K562 (cell line): ENCODE data around the gene TMED7. TPM values are rescaled to one million over a fixed set of nuclear protein-coding genes. Genes with fewer than 3 reads are reported as not detected.

Experiments used
- ATAC-seq: fragments of 200-7000 bp; cut with Tn5 transposase; 3 replicates; pipeline ENCODE4 v1.9.1; 2020; ENCODE audit warnings: moderate library complexity
- BruUV-seq: library from RNA; stranded (reverse); fragments of 400-500 nt; replicated peaks from 2 replicates; lab custom pipeline; 2021; lab: Mats Ljungman, UMichigan
- CTCF ChIA-PET: fragments of 300-600 bp; formaldehyde crosslinking; extraction: SDS; loops from one replicate; lab custom pipeline; 2021; ENCODE audit warnings: low intra/inter-chr PET ratio; lab: Yijun Ruan, JAX
- POLR2A ChIA-PET: fragments of 300-600, 350-650 bp; sonication (Branson Sonifier 250); formaldehyde crosslinking; extraction: SDS; loops from one replicate; lab custom pipeline; 2021; ENCODE audit warnings: antibody characterized with exemption, inconsistent platforms; lab: Yijun Ruan, JAX
- DNase-seq, 4 experiments: peaks; one replicate each; pipeline versions ENCODE4 v3.0.0 to v3.0.0-alpha.2; 2011 to 2018; ENCODE audit warnings: low spot score in 3 of 4, mixed read lengths in 3 of 4; ENCODE audit errors: extremely low read depth in 1 of 4
- FAIRE-seq: peaks from 2 replicates; lab custom pipeline; 2011; peaks lifted over from hg19 to GRCh38; lab: Jason Lieb, UNC
- H2AFZ ChIP-seq: 2 replicates; pipeline ENCODE4 v1.6.0; 2011; ENCODE audit warnings: low read depth, low read length, control low read depth, inconsistent platforms
- H3K27ac ChIP-seq: fragments of 200-600 bp; 3 replicates; pipeline ENCODE4 v1.8.0; 2011; ENCODE audit warnings: low read depth, mild to moderate bottlenecking, control low read depth, inconsistent platforms, low read length, moderate library complexity, mixed read lengths; ENCODE audit errors: extremely low read depth
- H3K27me3 ChIP-seq, 2 experiments: fragments of 300-600 bp in 1 of 2; 2 replicates in 1 of 2; 3 replicates in 1 of 2; pipeline versions ENCODE4 v1.6.0 to v1.8.0; 2011; ENCODE audit warnings: inconsistent platforms in 2 of 2, low read length in 2 of 2, mild to moderate bottlenecking in 1 of 2, mixed read lengths in 1 of 2, moderate library complexity in 1 of 2; ENCODE audit not compliant: control insufficient read depth in 2 of 2, insufficient read depth in 2 of 2
- H3K36me3 ChIP-seq: fragments of 300-600 bp; 3 replicates; pipeline ENCODE4 v1.8.0; 2011; ENCODE audit warnings: mild to moderate bottlenecking, low read length, inconsistent platforms; ENCODE audit not compliant: control insufficient read depth, insufficient read depth
- H3K4me1 ChIP-seq, 2 experiments: fragments of 200-600 bp in 1 of 2; replicated peaks in 1 of 2; 2 replicates in 1 of 2; 3 replicates in 1 of 2; pipeline versions ENCODE4 v1.5.1 to v1.8.0; 2011; ENCODE audit warnings: inconsistent platforms in 2 of 2, low read length in 2 of 2, mild to moderate bottlenecking in 1 of 2, mixed read lengths in 1 of 2, moderate library complexity in 1 of 2; ENCODE audit not compliant: control insufficient read depth in 2 of 2, insufficient read depth in 2 of 2
- H3K4me2 ChIP-seq: 2 replicates; pipeline ENCODE4 v1.6.1; 2011; ENCODE audit warnings: low read length, control low read depth, inconsistent platforms, mixed read lengths; ENCODE audit not compliant: insufficient read depth
- H3K4me3 ChIP-seq: fragments of 200-600 bp; sonication (generic), shearing (Covaris generic); 2 replicates; pipeline ENCODE4 v1.5.1; 2016; ENCODE audit warnings: control low read depth, inconsistent platforms
- H3K79me2 ChIP-seq: fragments of 200-600 bp; 3 replicates; pipeline ENCODE4 v1.8.0; 2011; ENCODE audit warnings: low read length, inconsistent platforms; ENCODE audit not compliant: control insufficient read depth, insufficient read depth
- H3K9ac ChIP-seq, 2 experiments: 2 replicates each; pipeline versions ENCODE4 v1.6.0 to v1.6.1; 2011; ENCODE audit warnings: low read depth in 2 of 2, low read length in 2 of 2, control low read depth in 1 of 2, inconsistent platforms in 1 of 2, mild to moderate bottlenecking in 1 of 2, mixed read lengths in 1 of 2; ENCODE audit not compliant: insufficient read depth in 1 of 2
- H3K9me1 ChIP-seq: one replicate; pipeline ENCODE4 v1.6.0; 2011; ENCODE audit warnings: inconsistent platforms, mild to moderate bottlenecking, low read length, moderate library complexity; ENCODE audit not compliant: control insufficient read depth, insufficient read depth
- H3K9me3 ChIP-seq: replicated peaks from 2 replicates; pipeline ENCODE4 v1.5.1; 2011; ENCODE audit warnings: low read depth, low read length, inconsistent platforms; ENCODE audit not compliant: control insufficient read depth, insufficient read depth
- H4K20me1 ChIP-seq: replicated peaks from 2 replicates; pipeline ENCODE4 v1.6.1; 2011; ENCODE audit warnings: low read length, inconsistent platforms, mixed read lengths; ENCODE audit not compliant: control insufficient read depth, insufficient read depth
- ARNT ChIP-seq, 2 experiments: fragments of 450-650 bp; IDR thresholded peaks; 2 replicates each; pipeline ENCODE4 v1.6.1; 2016; ENCODE audit warnings: mild to moderate bottlenecking in 1 of 2
- ASH1L ChIP-seq: fragments of 450-650 bp; IDR thresholded peaks from 2 replicates; pipeline ENCODE4 v1.6.1; 2018; ENCODE audit warnings: borderline replicate concordance, mild to moderate bottlenecking, low read depth; ENCODE audit not compliant: partially characterized antibody
- BRF1 ChIP-seq: IDR thresholded peaks from 3 replicates; pipeline ENCODE4 v1.6.1; 2011; ENCODE audit warnings: borderline replicate concordance, mild to moderate bottlenecking; ENCODE audit not compliant: insufficient read length; ENCODE audit errors: extremely low read depth
- CHD2 ChIP-seq: IDR thresholded peaks from 2 replicates; pipeline ENCODE4 v1.6.1; 2011; ENCODE audit warnings: low read depth, low read length
- FIP1L1 ChIP-seq: fragments of 200-400 bp; formaldehyde crosslinking; IDR thresholded peaks from 2 replicates; pipeline ENCODE4 v1.6.1; 2018; ENCODE audit warnings: mild to moderate bottlenecking, low read depth, low read length; ENCODE audit not compliant: poor library complexity, severe bottlenecking
- FOXP4 ChIP-seq: sonication (generic); formaldehyde crosslinking; IDR thresholded peaks from 2 replicates; pipeline ENCODE4 v1.8.0; 2022; ENCODE audit warnings: mild to moderate bottlenecking, missing genetic modification reagents, borderline replicate concordance
- ZNF232 ChIP-seq: sonication (generic); formaldehyde crosslinking; IDR thresholded peaks from 2 replicates; pipeline ENCODE4 v1.8.0; 2022; ENCODE audit warnings: mild to moderate bottlenecking, missing genetic modification reagents
- ZNF584 ChIP-seq: fragments of 200-800 bp; sonication (Bioruptor generic); IDR thresholded peaks from 2 replicates; pipeline ENCODE4 v1.6.1; 2016; ENCODE audit warnings: low read depth, mild to moderate bottlenecking, missing genetic modification characterization, missing compliant biosample characterization
- WGBS: fragments of 100-300 bp; shearing (Covaris generic); methylation state at CpG from one replicate; pipeline ENCODE4 v1.1.6; 2016; ENCODE audit warnings: low coverage, mixed read lengths; ENCODE audit not compliant: insufficient coverage; ENCODE audit errors: missing lambda C conversion rate; 5-methylcytosine and 5-hydroxymethylcytosine counted together
- in situ Hi-C: fragments of 300-500 bp; cut with MboI; formaldehyde crosslinking; loops from 4 replicates; pipeline ENCODE4 v1.15.0; 2018; ENCODE audit warnings: inconsistent platforms, mixed read lengths
- intact Hi-C: fragments of 100-400 bp; cut with micrococcal nuclease; formaldehyde crosslinking; loops from 2 replicates; pipeline ENCODE4 v1.14.2; 2022
- polyA plus RNA-seq, 8 experiments: library from polyadenylated mRNA; depleted of rRNA in 4 of 8; stranded (reverse) in 5 of 8; unstranded in 3 of 8; fragments of >200 nt; fragmentation: Nextera tagmentation in 2 of 8; fragmentation: Illumina TruSeq in 1 of 8; extraction: Ambion mirVana in 2 of 8; extraction: Trizol in 1 of 8; gene quantifications; 2 replicates each; pipeline versions ENCODE4 v1.2.1 to v1.2.3, GENCODE V29; 2011 to 2014; ENCODE audit warnings: inconsistent platforms in 1 of 8, missing spikeins in 1 of 8
- total RNA-seq, 7 experiments: library from RNA; depleted of rRNA in 6 of 7; stranded (reverse); fragments of >200 nt in 6 of 7; fragmentation: Illumina TruSeq in 2 of 7; extraction: Trizol in 2 of 7; gene quantifications; 2 replicates each; pipeline versions ENCODE4 v1.2.1 to v1.2.3, GENCODE V29; 2011 to 2021; ENCODE audit warnings: low replicate concordance in 1 of 7
- TF ChIP-seq, protein P1 (sequence below): fragments of 450-650 bp; IDR thresholded peaks from 2 replicates; pipeline ENCODE4 v1.6.1; 2017; ENCODE audit warnings: mild to moderate bottlenecking, moderate library complexity
- TF ChIP-seq, protein P2 (sequence below), 2 experiments: fragments of 450-650 bp; IDR thresholded peaks; 2 replicates each; pipeline ENCODE4 v1.6.1; 2016; ENCODE audit warnings: mild to moderate bottlenecking in 2 of 2, borderline replicate concordance in 1 of 2, low read depth in 1 of 2, moderate library complexity in 1 of 2

TMED7 gene
- total and polyA plus RNA-seq, 9 of the 15 experiments (the other 6 are each of a cell fraction or from before 2014, with no cell fraction given), result 15.9 to 93.4 (median 41.7) TPM

DNA sequence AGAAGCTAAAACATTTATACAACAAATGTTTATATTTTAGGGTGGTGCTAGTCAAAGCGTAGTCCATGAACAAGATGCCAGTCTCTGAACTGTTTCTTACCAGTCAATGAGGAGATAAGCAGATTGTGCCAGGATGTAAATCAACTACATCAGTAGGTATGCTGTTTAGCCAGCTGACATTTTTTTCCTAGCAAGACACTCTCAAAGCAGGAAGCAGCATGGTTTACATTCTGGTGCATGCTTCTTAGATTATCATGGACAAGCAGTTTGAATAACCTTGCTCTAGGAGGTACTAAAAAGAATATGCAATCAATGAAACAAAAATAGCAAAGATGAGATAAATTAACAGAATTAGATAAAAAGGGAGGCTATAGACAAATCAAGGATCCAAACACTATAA lies 40.6 kb downstream of the TMED7 start:
- BruUV-seq, result no TSS peak
- CTCF ChIA-PET, result interaction anchor here (3.0 kb wide), 1 partner anchor 275 kb away, joined by 31 read pairs; no protein-coding TSS in a partner anchor
- in situ Hi-C loops, result loop anchor here (25.0 kb wide), 1 partner anchor 1898 kb away; no protein-coding TSS in a partner anchor
- TF ChIP-seq, protein P1, sequence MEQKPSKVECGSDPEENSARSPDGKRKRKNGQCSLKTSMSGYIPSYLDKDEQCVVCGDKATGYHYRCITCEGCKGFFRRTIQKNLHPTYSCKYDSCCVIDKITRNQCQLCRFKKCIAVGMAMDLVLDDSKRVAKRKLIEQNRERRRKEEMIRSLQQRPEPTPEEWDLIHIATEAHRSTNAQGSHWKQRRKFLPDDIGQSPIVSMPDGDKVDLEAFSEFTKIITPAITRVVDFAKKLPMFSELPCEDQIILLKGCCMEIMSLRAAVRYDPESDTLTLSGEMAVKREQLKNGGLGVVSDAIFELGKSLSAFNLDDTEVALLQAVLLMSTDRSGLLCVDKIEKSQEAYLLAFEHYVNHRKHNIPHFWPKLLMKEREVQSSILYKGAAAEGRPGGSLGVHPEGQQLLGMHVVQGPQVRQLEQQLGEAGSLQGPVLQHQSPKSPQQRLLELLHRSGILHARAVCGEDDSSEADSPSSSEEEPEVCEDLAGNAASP, result no peak
- TF ChIP-seq FIP1L1 (no peak), ARNT (IDR thresholded peaks at IDR 0.05) (no peak), ZNF232 (CRISPR knock-in tag) (no peak), CHD2 (no peak), ASH1L (no peak), FOXP4 (no peak), ZNF584 (CRISPR knock-in tag) (no peak), BRF1 (no peak)
- TF ChIP-seq, protein P2, sequence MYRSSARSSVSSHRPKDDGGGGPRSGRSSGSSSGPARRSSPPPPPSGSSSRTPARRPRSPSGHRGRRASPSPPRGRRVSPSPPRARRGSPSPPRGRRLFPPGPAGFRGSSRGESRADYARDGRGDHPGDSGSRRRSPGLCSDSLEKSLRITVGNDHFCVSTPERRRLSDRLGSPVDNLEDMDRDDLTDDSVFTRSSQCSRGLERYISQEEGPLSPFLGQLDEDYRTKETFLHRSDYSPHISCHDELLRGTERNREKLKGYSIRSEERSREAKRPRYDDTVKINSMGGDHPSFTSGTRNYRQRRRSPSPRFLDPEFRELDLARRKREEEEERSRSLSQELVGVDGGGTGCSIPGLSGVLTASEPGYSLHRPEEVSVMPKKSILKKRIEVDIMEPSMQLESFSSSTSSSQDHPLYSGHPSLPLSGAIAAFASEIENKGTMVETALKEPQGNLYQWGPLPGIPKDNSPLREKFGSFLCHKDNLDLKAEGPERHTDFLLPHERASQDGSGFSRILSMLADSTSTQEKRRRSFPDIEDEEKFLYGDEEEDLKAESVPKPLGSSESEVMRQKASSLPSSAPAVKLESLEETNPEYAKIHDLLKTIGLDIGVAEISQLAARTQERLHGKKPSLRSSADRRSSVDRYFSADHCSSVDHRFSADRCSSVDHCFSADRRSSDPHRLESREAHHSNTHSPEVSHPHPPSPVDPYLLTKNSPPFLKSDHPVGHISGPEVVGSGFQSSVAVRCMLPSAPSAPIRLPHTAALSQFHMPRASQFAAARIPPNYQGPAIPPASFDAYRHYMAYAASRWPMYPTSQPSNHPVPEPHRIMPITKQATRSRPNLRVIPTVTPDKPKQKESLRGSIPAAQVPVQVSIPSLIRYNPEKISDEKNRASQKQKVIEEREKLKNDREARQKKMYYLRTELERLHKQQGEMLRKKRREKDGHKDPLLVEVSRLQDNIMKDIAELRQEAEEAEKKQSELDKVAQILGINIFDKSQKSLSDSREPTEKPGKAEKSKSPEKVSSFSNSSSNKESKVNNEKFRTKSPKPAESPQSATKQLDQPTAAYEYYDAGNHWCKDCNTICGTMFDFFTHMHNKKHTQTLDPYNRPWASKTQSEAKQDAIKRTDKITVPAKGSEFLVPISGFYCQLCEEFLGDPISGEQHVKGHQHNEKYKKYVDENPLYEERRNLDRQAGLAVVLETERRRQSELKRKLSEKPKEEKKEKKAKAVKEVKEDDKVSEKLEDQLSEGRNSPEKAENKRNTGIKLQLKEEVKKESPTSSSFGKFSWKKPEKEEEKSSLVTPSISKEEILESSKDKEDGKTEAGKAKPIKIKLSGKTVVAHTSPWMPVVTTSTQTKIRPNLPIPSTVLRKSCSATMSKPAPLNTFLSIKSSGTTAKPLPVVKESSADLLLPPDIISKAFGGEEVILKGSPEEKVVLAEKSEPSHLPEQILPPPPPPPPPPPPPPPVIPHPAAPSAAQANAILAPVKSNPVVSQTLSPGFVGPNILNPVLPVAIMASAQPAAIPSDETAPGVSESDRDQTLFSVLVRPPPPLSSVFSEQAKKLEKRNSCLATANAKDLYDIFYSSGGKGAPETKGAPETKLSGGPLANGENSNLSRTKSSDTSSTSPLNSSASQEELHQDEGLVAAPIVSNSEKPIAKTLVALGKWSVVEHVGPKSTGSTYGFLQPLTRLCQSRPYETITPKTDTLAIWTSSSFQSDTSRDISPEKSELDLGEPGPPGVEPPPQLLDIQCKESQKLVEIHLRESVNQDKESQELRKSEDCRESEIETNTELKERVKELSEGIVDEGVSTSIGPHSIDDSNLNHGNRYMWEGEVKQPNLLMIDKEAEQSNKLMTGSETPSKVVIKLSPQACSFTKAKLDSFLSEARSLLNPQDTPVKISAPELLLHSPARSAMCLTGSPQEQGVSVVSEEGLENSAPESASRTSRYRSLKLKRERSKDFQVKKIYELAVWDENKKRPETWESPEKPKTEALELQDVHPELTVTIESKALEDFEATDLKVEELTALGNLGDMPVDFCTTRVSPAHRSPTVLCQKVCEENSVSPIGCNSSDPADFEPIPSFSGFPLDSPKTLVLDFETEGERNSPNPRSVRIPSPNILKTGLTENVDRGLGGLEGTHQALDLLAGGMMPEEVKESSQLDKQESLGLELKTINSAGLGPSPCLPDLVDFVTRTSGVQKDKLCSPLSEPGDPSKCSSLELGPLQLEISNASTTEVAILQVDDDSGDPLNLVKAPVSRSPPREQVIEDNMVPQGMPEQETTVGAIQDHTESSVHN (IDR thresholded peaks at IDR 0.05; ENCODE audit: borderline replicate concordance in 1 of 2, low read depth in 1 of 2), result no peak

More for the DNA sequence above, 40.6 kb downstream of the TMED7 start:
- no peaks in the 10 kb centered on the region for H3K9me1 ChIP-seq
- H3K4me1 ChIP-seq, result no peaks in the 10 kb centered on the region
- FAIRE-seq (no peak), DNase-seq (no peak), ATAC-seq (no peak)
- H3K4me2 ChIP-seq, result no peak overlapping the region
- no peaks in the 10 kb centered on the region for H3K79me2 ChIP-seq
- no peak overlapping the region for H2AFZ ChIP-seq
- no peaks in the 10 kb centered on the region for H4K20me1 ChIP-seq
- no peak overlapping the region for H3K9ac ChIP-seq
- WGBS, result 58% methylated on average over 1 of the region's 1 CpG
- H3K9me3 ChIP-seq, result no peaks in the 10 kb centered on the region
- intact Hi-C loops, result loop anchor here (5.0 to 10.0 kb wide), 3 partner anchors 38 to 1970 kb away; no protein-coding TSS in a partner anchor
- H3K27me3 ChIP-seq, result no peaks in the 10 kb centered on the region
- no peak overlapping the region for H3K27ac ChIP-seq
- no peaks in the 10 kb centered on the region for H3K36me3 ChIP-seq
- no peak overlapping the region for H3K4me3 ChIP-seq
- POLR2A ChIA-PET, result no interaction called here
